Activated CD4-positive, alpha-beta T cell treated with anti-CD3 and anti-CD28 coated beads, Interleukin-2, amount 50 U/mL, for 4 hours (primary cell): ENCODE data around the gene ZNF428.
"Not testable (repeated sequence)": the region's sequence is repeated elsewhere in the genome, so short reads cannot be mapped to it uniquely, and the experiment has no call there.

Experiments used
- DNase-seq, 2 experiments: peaks; one replicate each; pipeline ENCODE4 v3.0.0-alpha.2; 2020

ZNF428 gene, protein sequence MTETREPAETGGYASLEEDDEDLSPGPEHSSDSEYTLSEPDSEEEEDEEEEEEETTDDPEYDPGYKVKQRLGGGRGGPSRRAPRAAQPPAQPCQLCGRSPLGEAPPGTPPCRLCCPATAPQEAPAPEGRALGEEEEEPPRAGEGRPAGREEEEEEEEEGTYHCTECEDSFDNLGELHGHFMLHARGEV

GRCh38 chr19:43619262-43620060 lies at the start of gene ZNF428:
TSS of gene ZNF428 (minus strand) at chr19:43619629. CDS start at chr19:43614304, 5,325 bp downstream.
- DNase-seq = peak; percentile 76 to 80

- peak; percentile 97 to 98 for DNase-seq
Observed at GRCh38 chr19:43668406-43669109, 49.1 kb upstream of the ZNF428 start.

- no peak for DNase-seq
Observed at GRCh38 chr19:43667876-43668405, 48.5 kb upstream of the ZNF428 start.

DNA sequence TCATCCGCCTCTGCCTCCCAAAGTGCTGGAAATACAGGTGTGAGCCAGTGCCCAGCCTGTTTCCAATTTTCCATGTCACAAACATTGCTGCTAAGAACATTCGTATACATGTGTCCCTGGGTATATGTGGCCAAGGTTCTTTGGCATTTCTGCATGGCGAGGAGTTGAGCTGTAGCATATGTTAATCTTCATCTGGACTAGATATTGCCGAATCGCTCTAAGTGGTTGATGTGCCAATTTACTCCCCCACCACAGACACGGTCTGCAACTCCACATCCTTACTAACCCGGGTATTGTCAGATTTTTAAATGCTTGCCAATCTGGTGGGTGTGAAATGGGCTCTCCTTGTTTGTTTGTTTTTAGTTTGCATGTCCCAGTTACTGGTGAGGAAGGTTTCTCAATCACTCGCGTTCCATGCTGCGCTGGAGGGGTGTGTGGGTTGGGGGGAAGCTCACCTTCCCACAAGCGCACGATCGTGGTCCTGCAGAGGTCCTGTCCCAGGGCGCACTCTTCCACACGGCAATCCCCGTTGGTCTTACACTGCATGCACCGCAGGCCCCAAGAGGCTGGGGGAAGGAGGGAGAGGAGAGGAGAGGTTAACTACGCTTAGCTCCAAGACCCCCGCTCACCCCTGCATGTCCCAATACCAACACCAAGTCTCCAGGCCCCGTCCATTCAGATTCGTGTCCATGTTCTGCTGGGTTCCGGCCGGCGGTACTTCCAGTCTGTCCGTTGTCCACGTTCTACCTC lies 47.9 kb upstream of the ZNF428 start:
- DNase-seq = no peak

DNA sequence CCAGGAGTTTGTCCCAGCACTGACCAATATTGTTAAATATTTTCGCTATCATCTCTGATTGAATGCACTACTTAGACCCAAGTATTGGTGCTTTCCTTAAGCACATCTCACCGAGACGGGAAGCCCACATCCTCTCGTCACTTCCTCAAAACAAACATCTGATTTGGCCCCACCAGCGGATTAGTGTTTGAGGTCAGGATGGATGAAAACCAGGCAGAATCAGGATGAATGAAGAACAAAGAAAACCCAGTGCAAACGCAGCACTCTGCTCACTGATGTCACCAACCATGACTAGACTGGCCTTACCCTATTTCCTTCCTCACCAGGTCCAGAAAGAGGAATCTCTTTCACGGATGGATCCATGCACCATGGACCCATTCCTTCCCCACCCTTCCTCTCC lies 44.6 kb upstream of the ZNF428 start:
- DNase-seq = no peak

DNA sequence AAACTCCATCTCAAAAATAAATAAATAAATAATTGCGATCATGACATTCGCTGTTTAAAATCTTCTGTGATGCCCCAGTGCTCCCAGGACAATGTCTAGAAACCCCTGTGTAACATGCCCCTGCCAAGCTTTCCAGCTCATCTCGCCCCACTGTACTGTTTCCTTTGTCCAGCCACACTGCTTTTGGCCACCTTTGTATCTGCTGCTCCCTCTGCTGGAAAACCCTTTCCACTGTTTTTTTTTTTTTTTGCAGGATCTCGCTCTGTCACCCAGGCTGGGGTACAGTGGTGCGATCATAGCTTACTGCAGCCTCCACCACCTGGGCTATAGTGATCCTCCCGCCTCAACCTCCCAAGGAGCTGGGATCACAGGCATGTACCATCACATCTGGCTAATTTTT lies 43.1 kb upstream of the ZNF428 start:
- no peak for DNase-seq

GRCh38 chr19:43660971-43661360 lies 41.5 kb upstream of the ZNF428 start:
- DNase-seq = no peak

DNA sequence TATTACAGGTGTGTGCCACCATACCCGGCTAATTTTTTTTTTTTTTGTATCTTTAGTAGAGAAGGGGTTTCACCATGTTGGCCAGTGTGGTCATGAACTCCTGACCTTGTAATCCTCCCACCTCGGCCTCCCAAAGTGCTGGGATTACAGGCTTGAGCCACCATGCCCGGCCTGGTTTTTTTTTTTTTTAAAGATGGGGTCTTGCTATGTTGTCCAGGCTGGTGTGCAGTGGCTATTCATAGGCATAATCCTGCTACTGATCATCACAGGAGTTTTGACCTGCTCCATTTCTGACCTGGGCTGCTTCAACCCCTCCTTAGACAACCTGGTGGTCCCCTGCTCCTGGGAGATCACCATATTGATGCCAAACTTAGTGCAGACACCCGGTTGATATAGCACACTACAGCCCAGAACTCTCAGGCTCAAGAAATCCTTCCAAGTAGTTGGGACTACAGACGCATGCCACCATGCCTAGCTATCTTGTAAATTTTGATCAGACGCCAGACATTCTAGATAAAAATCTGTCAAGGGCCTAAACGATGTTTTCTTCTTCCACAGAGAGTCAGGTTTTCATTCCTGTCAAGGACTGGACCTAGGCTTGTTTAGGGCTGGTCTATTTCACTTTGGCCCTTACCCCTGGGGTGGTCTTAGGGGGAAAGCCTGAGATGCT lies 41.0 kb upstream of the ZNF428 start:
- DNase-seq = no peak

- no peak for DNase-seq
Observed at GRCh38 chr19:43658494-43658893, 39.1 kb upstream of the ZNF428 start.

DNA sequence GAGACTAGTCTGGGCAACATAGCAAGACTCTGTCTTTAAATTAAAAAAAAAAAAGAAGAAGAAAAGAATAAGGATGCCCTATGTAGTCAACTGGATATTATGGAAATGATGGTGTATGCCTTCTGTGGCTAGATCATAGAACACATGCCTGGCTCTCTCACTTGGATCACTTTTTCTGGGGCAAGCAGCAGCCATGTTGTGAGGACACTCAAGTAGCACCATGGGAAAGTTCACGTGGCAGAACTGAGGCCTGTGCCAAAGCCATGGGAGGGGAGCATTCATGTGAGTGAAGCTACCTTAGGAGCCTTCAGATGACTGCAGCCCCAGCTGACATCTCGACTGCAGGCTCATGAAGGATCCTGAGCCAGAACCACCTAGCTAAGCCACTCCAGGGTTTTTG lies 38.6 kb upstream of the ZNF428 start:
- DNase-seq = no peak

GRCh38 chr19:43656436-43656835 lies 37.0 kb upstream of the ZNF428 start:
- DNase-seq = no peak

DNA sequence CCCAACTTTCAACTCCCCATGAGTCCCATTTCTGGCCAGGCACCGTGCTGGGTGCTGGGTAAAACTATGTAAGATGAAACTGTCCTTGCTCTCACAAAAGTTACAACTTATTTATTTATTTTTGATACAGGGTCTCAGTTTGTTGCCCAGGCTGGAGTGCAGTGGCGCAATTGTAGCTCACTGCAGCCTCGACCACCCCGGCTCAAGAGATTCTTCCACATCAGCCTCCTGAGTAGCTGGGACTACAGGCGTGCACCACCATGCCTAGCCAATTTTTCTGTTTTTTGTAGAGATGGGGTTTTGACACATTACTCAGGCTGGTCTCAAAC lies 33.1 kb upstream of the ZNF428 start:
- DNase-seq = no peak

- DNase-seq = peak; percentile 14 to 17
Observed at GRCh38 chr19:43651758-43652545, 32.5 kb upstream of the ZNF428 start.

- not testable (repeated sequence) for DNase-seq
Observed at GRCh38 chr19:43650276-43650675, 30.8 kb upstream of the ZNF428 start.

DNA sequence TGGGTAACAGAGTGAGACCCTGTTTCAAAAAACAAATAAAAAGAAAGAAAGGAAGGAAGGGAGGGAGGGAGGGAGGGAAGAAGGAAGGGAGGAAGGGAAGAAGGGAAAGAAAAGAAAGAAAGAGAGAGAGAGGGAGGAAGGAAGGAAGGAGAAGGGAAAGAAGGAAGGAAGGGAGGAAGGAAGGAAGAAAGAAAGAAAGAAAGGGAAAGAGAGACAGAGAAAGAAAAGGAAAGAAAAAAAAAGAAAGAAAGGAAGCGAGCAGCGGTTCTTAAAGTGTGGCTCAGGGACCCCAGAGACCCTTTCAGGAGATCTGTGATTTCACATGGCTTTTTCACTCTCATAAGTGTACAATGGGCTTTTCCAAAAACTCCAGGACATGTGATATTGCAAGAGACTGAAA lies 30.1 kb upstream of the ZNF428 start:
- no peak for DNase-seq

GRCh38 chr19:43648633-43649032 lies 29.2 kb upstream of the ZNF428 start:
- no peak for DNase-seq

GRCh38 chr19:43644181-43644580 lies 24.8 kb upstream of the ZNF428 start:
- DNase-seq = no peak

DNA sequence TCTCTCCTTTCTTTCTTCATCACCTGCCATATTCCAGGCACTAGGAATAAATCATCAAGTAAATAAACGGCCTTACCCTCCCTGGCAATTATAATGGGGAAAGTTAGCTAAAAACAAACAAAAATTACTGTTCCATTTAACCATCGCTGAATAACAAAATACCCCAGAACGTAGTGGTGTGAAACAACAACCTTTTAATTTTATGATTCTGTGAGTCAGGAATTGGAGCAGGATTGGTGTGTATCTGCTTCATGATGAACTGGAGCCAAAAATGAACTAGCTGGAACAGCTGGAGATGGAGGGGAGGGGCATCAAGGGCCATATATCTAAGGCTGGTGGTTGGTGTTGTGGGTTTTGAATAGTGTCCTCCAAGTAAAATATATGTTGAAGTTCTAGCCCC lies 23.9 kb upstream of the ZNF428 start:
- no peak for DNase-seq

- DNase-seq = no peak
Observed at GRCh38 chr19:43642531-43642930, 23.1 kb upstream of the ZNF428 start.

GRCh38 chr19:43641333-43641732 lies 21.9 kb upstream of the ZNF428 start:
- no peak for DNase-seq

DNA sequence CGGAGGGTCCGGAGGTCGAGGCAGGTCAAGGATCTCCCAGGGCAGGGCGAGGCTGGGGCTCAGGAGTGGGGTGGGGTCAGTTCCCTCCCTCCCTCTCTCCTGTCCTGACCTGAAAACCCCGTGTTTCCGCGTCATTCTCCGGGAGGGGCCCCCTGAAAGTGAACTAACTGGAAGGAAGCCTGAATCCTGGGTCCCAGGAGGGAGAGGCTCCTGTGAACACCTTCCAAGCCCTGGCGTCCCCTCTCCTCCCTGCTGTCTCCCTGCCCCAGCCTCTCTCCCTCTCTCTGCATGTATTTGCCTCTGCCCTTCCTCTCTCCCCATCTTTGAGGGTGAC lies 21.0 kb upstream of the ZNF428 start:
- no peak for DNase-seq
